AG04449 (cell line): ENCODE data around the gene SLCO4C1.

Source experiments
- CTCF ChIA-PET: fragments of 350-600 bp; formaldehyde crosslinking; extraction: SDS; loops from one replicate; lab custom pipeline; 2021; ENCODE audit warnings: antibody characterized with exemption; lab: Yijun Ruan, JAX
- POLR2A ChIA-PET: fragments of 400-600, 350-600 bp; formaldehyde crosslinking; extraction: SDS; loops from one replicate; lab custom pipeline; 2020; ENCODE audit warnings: antibody characterized with exemption, inconsistent platforms; lab: Yijun Ruan, JAX
- DNase-seq: peaks from one replicate; pipeline ENCODE4 v3.0.0-alpha.2; 2010; ENCODE audit warnings: low read depth, low spot score
- H3K4me3 ChIP-seq: 2 replicates; pipeline ENCODE4 v1.5.1; 2011; ENCODE audit warnings: low read depth, mild to moderate bottlenecking, control low read depth, low read length
- CTCF ChIP-seq: IDR thresholded peaks from one replicate; pipeline ENCODE4 v1.5.1; 2011; ENCODE audit warnings: mild to moderate bottlenecking, moderate library complexity, low read length, control low read depth, inconsistent platforms; ENCODE audit not compliant: insufficient read depth; ENCODE audit errors: missing control alignments

The SLCO4C1 gene

GRCh38 chr5:102290004-102290403, 6.1 kb downstream of the SLCO4C1 start:
- H3K4me3 ChIP-seq = no peak overlapping the region
- POLR2A ChIA-PET = no interaction called here
- TF ChIP-seq CTCF = no peak
- DNase-seq = no peak
- CTCF ChIA-PET = no interaction called here

GRCh38 chr5:102289251-102289899, 6.7 kb downstream of the SLCO4C1 start:
- no peak overlapping the region for H3K4me3 ChIP-seq
- DNase-seq = no peak
- ChIA-PET CTCF (no interaction called here), POLR2A (no interaction called here)
- no peak for TF ChIP-seq CTCF

- no peak overlapping the region for H3K4me3 ChIP-seq
- no peak for DNase-seq
- TF ChIP-seq CTCF = no peak
- CTCF ChIA-PET = no interaction called here
- POLR2A ChIA-PET = no interaction called here
These were observed 7.5 kb downstream of the SLCO4C1 start for GRCh38 chr5:102288630-102289029.

GRCh38 chr5:102286476-102286875, 9.6 kb downstream of the SLCO4C1 start:
- POLR2A ChIA-PET = no interaction called here
- no peak overlapping the region for H3K4me3 ChIP-seq
- DNase-seq = no peak
- CTCF ChIA-PET = no interaction called here
- no peak for TF ChIP-seq CTCF

- no peak for DNase-seq
- no peak overlapping the region for H3K4me3 ChIP-seq
- POLR2A ChIA-PET = no interaction called here
These were observed 12.8 kb downstream of the SLCO4C1 start for GRCh38 chr5:102283102-102283797.

More at GRCh38 chr5:102283102-102283797, 12.8 kb downstream of the SLCO4C1 start:
- no peak for TF ChIP-seq CTCF
- CTCF ChIA-PET = no interaction called here
